GM13977 (cell line): ENCODE results near the gene ATE1.
"Not testable (repeated sequence)": the region's sequence is repeated elsewhere in the genome, so short reads cannot be mapped to it uniquely, and the experiment has no call there.

ENCODE experiments used
- DNase-seq: peaks from one replicate; pipeline ENCODE4 v3.0.0; 2012; ENCODE audit warnings: low spot score
- in situ Hi-C: fragments of 300-500 bp; cut with MboI; formaldehyde crosslinking; loops from one replicate; pipeline ENCODE4 v1.12.0; 2022; ENCODE audit warnings: low sequenced_read_pairs, low pct_unique_long_range_greater_than_20kb, mixed read lengths, inconsistent platforms; ENCODE audit not compliant: unreplicated experiment
- TF ChIP-seq, protein P1 (sequence below): IDR thresholded peaks from 2 replicates; pipeline ENCODE4 v1.5.1; 2012; ENCODE audit warnings: mild to moderate bottlenecking, control low read depth; ENCODE audit not compliant: insufficient read depth; ENCODE audit errors: extremely low read depth, missing control alignments

The ATE1 gene

DNA sequence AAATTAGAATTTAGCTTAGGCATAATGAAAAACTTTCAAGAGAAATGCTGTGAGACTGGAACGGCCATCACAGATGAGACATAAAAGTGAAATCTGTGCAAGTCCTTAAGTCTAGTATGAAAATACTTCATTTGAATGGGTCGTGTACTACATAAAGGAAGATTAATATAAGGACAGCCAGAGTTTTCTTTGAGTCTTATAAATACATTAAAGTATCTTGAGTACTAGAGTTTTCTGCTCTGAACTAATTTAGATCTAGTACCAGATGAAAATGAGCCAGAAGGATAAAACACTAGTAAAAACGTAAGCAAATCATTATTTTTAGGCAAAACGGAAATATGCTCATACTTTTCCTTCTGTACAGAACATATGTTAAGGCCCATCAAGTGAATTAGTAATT, 93.1 kb downstream of the ATE1 start:
- DNase-seq: no peak
- TF ChIP-seq, protein P1, sequence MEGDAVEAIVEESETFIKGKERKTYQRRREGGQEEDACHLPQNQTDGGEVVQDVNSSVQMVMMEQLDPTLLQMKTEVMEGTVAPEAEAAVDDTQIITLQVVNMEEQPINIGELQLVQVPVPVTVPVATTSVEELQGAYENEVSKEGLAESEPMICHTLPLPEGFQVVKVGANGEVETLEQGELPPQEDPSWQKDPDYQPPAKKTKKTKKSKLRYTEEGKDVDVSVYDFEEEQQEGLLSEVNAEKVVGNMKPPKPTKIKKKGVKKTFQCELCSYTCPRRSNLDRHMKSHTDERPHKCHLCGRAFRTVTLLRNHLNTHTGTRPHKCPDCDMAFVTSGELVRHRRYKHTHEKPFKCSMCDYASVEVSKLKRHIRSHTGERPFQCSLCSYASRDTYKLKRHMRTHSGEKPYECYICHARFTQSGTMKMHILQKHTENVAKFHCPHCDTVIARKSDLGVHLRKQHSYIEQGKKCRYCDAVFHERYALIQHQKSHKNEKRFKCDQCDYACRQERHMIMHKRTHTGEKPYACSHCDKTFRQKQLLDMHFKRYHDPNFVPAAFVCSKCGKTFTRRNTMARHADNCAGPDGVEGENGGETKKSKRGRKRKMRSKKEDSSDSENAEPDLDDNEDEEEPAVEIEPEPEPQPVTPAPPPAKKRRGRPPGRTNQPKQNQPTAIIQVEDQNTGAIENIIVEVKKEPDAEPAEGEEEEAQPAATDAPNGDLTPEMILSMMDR: no peak
- in situ Hi-C loops: no loop called here

DNA sequence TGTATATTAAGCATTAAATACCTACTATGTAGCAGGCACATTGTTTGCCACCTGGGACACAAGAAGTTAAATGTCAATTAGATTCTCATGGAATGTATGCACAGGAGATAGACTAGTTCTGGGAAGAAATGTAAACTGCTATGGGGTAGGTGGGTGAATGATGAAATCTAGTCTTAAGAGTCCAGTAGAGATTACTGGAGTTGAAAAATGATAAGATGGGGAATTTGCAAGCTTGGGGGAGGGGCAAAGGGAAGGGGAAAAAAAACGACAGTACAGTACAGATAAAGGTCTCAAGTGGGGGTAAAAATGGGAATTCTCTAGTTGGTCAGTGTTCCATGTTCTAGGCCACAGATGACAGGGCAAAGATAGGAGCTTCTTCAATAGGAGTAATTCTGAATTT, 94.4 kb downstream of the ATE1 start:
- in situ Hi-C loops: no loop called here
- TF ChIP-seq, protein P1: no peak
- DNase-seq: no peak

DNA sequence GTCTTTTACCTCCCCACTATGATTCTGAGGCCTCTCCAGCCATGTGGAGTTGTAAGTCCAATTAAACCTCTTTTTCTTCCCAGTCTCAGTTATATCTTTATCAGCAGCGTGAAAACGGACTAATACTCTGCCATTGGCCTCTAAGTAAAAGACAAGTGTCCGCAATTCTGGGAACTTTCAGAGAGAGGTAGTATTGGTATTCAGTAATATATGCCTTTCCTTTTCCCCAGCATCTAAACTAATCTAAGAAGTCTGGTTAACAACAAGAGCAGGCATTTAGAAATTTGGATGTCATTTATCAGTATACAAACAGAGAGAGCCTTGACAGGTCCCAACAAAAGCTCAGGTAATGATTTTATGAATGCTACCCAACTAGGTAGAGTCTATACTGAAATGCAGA, 95.2 kb downstream of the ATE1 start:
- TF ChIP-seq, protein P1: no peak
- in situ Hi-C loops: no loop called here
- DNase-seq: no peak

DNA sequence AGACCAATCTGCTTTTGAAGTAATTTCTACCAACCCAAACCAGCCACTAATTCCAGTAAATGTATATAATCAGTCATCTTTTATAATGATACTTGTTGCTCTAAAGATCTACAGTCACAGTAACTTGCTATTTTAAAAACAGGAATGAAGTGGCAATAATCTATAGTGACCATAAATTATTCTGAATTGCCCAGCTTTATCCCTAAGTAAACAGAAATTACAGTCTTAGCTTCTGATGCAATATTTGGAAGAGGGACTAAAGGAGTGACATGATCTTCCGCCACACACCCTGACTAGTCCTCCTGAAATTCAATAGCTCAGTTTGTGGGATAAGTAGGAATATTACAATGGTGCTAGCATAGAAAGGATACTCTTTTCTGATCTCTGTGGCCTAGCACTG, 96.1 kb downstream of the ATE1 start:
- in situ Hi-C loops: no loop called here
- DNase-seq: no peak
- TF ChIP-seq, protein P1: no peak

DNA sequence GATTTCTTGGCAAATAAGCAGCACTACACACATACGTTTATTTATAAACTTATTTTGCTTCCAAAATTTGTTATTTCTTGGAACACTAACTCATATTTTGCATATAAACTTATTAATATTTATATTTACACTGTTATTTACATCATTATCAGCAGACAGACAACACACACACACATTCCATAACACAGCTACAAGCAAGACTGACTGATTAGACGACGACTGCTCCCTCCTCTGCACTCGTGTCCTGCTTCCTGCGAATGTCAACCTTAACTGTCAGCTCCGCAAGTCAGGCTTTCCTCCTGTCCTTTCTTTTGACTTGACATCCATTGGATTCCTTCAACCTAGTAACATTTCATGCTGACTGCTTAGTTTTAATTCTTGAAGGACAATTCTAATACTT, 96.6 kb downstream of the ATE1 start:
- TF ChIP-seq, protein P1: no peak
- in situ Hi-C loops: no loop called here

DNA sequence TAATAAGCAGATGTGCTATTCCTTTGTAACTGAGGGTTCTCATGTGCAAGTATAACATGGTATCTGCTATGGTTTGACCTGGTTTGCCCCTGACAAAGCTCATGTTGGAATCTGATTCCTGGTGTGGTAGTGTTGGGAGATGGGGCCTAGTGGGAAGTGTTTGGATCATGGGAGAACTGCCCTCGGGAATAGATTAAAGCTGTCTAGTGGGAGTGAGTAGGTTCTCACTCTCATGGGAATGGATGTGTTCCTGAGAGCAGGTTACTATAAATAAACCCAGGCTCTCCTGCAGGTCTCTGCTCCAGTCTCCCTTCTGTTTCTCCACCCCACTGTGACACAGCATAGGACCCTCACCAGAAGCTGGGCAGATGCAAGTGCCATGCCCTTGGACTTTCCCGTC, 97.7 kb downstream of the ATE1 start:
- no peak for DNase-seq
- TF ChIP-seq, protein P1: no peak
- in situ Hi-C loops: no loop called here

More for the DNA sequence above, 96.6 kb downstream of the ATE1 start:
- DNase-seq: no peak

DNA sequence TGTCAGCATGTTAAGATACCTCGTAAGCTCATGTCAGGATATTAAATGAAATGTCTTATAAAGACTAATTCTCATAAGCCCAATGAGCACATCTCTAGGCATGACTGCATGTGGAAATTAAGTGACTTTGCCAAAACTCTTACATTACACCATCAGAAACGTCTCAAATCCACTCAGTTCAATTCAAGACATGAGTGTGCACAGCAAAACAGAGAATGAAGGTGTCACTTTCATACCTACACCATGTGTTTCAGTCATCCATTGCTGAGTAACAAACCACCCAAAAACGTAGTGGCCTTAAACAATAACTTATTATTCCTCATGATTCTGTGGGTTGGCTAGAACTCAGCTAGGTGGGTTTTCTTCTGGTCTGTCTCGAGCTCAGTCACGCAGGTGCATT, 99.8 kb downstream of the ATE1 start:
- in situ Hi-C loops: no loop called here
- no peak for DNase-seq
- TF ChIP-seq, protein P1: no peak

DNA sequence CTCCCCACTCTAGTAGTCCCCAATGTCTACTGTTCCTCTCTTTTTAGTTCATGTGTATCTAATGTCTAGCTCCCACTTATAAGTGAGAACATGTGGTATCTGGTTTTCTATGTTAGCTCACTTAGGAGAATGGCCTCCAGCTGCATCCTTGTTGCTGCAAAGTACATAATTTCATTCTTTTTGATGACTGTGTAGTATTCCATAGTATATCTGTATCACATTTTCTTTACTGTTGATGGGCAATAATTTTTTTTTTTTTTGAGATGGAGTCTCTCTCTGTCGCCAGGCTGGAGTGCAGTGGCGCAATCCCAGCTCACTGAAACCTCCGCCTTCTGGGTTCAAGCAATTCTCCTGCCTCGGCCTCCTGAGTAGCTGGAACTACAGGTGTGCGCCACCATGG, 101.1 kb downstream of the ATE1 start:
- in situ Hi-C loops, DNase-seq: not testable (repeated sequence)
